Stimulated activated naive CD8-positive, alpha-beta T cell treated with anti-CD3 and anti-CD28 coated beads, Interleukin-15, Interleukin-2, amounts not matched to agents 100 ng/mL and 50 ng/mL, for 24 hours (primary cell): ENCODE results near the gene KRTAP4-11.
"Not testable (repeated sequence)": the region's sequence is repeated elsewhere in the genome, so short reads cannot be mapped to it uniquely, and the experiment has no call there.

Experiments
- H3K27ac Mint-ChIP-seq: one replicate; pipeline ENCODE4 v1.8.0; 2021; ENCODE audit warnings: mild to moderate bottlenecking, mixed read lengths
- H3K27me3 Mint-ChIP-seq: one replicate; pipeline ENCODE4 v1.8.0; 2021; ENCODE audit warnings: mixed read lengths
- H3K36me3 Mint-ChIP-seq: one replicate; pipeline ENCODE4 v1.8.0; 2021; ENCODE audit warnings: low read depth, mixed read lengths
- H3K4me1 Mint-ChIP-seq: one replicate; pipeline ENCODE4 v1.8.0; 2021; ENCODE audit warnings: low read depth, mixed read lengths
- H3K4me3 Mint-ChIP-seq: one replicate; pipeline ENCODE4 v1.8.0; 2021; ENCODE audit warnings: mild to moderate bottlenecking, mixed read lengths
- H3K9me3 Mint-ChIP-seq: one replicate; pipeline ENCODE4 v1.8.0; 2021; ENCODE audit warnings: mixed read lengths

KRTAP4-11 gene

DNA sequence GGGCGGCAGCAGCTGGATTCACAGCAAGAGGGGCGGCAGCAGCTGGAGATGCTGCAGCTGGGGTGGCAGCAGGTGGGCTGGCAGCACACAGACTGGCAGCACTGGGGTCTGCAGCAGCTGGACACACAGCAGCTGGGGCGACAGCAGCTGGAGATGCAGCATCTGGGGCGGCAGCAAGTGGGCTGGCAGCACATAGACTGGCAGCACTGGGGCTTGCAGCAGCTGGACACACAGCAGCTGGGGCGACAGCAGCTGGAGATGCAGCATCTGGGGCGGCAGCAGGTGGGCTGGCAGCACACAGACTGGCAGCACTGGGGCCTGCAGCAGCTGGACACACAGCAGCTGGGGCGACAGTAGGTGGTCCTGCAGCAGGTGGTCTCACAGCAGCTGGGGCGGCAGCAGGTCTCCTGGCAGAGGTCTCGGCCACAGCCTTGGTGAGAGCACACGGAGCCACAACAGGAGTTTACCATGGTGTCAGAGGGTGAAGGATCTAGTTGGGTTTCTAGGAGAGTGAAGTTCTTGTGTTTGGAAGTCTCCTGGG, at the start of gene KRTAP4-11:
Gene KRTAP4-11 (minus strand): TSS at position 528 of the 541 bp plus-strand sequence. CDS start 58 bp downstream, at position 470.
- H3K36me3 Mint-ChIP-seq, H3K9me3 Mint-ChIP-seq, H3K27ac Mint-ChIP-seq, H3K27me3 Mint-ChIP-seq, H3K4me3 Mint-ChIP-seq: not testable (repeated sequence)
- peaks cover 32% of the 10 kb centered on the region for H3K4me1 Mint-ChIP-seq

DNA sequence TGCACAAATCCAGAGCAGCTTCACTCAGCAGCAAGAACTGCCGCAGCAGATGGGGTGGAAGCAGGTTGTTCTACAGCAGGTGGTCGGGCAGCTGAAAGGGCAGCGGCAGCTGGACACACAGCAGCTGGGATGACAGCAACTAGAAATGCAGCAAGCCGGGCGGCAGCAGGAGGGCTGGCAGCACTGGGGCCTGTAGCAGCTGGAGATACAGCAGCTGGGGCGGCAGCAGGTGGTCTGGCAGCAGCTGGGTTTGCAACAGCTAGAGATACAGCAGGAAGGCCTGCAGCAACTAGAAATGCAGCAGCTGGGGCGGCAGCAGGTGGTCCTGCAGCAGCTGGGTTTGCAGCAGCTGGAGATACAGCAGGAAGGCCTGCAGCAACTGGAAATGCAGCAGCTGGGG, 49.4 kb upstream of the KRTAP4-11 start:
- Mint-ChIP-seq H3K36me3 (no peaks in the 10 kb centered on the region), H3K27ac (no peak overlapping the region), H3K4me1 (no peaks in the 10 kb centered on the region), H3K4me3 (no peak overlapping the region), H3K27me3 (no peaks in the 10 kb centered on the region), H3K9me3 (no peaks in the 10 kb centered on the region)

DNA sequence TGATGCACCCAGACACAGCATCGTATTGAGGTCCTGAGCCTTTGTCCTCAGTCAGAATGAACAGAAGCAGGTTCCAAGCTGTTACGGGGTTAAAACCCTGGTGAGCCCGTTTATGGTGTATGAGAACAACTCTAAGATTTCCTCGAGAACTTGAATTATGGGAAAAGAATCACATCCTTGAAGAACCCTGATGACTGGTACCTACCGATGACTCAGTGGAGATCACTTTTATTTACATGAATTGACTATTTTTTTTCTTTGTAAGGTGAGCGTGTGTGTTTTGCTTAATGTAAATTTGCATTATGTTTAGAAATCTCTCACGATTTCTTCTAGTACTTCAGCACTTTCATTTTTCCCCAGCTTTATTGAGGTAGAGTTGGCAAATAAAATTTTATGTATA, 45.7 kb upstream of the KRTAP4-11 start:
- H3K27me3 Mint-ChIP-seq = no peaks in the 10 kb centered on the region
- H3K36me3 Mint-ChIP-seq = no peaks in the 10 kb centered on the region
- no peak overlapping the region for H3K27ac Mint-ChIP-seq
- no peaks in the 10 kb centered on the region for H3K9me3 Mint-ChIP-seq
- no peak overlapping the region for H3K4me3 Mint-ChIP-seq
- no peaks in the 10 kb centered on the region for H3K4me1 Mint-ChIP-seq

DNA sequence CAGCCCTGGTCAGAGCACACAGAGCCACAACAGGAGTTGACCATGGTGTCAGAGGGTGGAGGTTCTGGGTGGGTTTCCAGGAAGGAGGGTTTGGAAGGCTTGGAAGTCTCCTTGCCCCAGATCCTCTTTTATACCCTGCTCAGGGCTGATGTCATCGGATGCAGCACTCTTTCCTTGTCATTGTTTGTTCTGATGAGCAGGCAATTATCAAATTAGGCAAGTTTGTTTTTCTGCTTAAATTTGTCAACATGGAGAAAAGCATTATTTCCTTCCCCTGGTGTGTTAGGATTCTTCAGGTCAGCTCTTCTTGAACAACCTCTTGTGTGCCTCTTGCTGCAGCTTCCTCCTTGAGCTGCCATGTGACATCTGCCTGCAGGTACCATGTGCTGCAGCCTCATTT, 42.5 kb upstream of the KRTAP4-11 start, which contains the start of gene KRTAP4-4:
Gene KRTAP4-4 (minus strand): TSS at position 101 of the 400 bp plus-strand sequence. CDS start 57 bp downstream, at position 44.
- Mint-ChIP-seq H3K4me3 (no peak within 1 kb of the TSS), H3K27me3 (no peaks in the 10 kb centered on the region), H3K9me3 (no peaks in the 10 kb centered on the region), H3K36me3 (no peaks in the 10 kb centered on the region), H3K4me1 (no peaks in the 10 kb centered on the region), H3K27ac (no peak within 1 kb of the TSS)

DNA sequence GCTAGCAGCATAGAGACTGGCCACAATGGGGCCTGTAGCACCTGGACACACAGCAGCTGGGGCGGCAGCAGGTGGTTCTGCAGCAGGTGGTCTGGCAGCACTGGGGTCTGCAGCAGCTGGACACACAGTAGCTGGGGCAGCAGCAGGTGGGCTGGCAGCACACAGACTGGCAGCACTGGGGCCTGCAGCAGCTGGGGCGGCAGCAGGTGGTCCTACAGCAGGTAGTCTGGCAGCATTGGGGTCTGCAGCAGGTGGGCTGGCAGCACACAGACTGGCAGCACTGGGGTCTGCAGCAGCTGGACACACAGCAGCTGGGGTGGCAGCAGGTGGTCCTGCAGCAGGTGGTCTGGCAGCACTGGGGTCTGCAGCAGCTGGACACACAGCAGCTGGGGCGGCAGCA, 42.0 kb upstream of the KRTAP4-11 start:
- not testable (repeated sequence) for H3K9me3 Mint-ChIP-seq, H3K27me3 Mint-ChIP-seq, H3K36me3 Mint-ChIP-seq, H3K4me1 Mint-ChIP-seq, H3K4me3 Mint-ChIP-seq, H3K27ac Mint-ChIP-seq

DNA sequence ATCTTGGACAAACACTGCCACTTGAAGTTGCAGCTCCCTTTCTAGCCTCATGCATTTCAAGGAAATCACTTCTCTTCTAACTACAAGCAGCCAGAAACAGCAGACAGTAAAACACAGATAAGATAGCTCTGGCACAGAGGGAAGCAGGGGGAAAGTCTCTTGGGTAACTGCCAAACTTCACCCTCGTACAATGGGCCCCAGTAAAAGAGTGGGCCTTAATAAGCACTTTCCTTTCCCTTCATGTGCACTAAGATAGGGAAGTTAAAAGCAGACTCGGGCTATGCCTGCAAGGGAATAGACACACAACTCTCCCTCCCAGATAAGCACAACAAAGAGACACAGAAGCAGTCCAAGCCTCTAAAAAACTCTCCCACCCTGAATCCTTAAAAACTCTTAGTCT, 35.7 kb upstream of the KRTAP4-11 start:
- no peaks in the 10 kb centered on the region for H3K4me1 Mint-ChIP-seq
- H3K36me3 Mint-ChIP-seq = no peaks in the 10 kb centered on the region
- H3K27ac Mint-ChIP-seq = no peak overlapping the region
- H3K9me3 Mint-ChIP-seq = no peaks in the 10 kb centered on the region
- no peak overlapping the region for H3K4me3 Mint-ChIP-seq
- peaks cover 3% of the 10 kb centered on the region for H3K27me3 Mint-ChIP-seq

DNA sequence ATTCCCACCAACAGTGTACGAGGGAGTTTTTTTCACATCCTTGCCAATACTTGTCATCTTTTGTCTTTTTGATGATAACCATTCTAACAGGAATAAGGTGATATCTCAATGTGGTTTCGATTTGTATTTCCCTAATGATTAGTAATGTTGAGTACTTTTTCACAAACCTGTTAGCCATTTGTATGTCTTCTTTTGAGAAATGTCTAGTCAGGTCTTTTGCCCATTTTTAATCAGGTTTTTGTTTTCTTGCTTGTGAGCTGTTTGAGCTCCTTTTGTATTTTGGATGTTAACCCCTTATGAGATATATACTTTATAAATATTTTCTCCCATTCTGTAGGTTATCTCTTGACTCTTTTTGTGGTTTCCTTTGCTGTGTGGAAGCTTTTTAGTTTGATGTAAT, 33.4 kb upstream of the KRTAP4-11 start:
- H3K4me1 Mint-ChIP-seq = no peaks in the 10 kb centered on the region

DNA sequence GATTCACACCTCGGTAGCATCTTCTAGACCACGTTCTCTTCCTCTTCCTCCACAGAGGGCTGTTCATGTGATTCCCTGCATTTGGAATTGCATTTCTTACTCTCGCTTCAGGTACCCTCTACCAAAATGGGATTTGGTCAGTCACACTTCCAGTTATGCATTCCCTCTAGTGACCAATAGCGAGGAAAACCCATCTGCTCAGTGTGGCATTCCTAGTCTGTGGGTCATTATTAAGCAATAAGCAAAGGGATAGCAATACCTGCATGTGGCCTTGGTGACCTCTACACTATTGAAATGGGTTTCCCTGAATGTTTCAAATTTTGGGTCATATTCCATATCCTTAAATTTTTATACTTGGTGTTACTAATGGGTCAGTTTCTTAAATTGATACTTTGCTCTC, 31.9 kb upstream of the KRTAP4-11 start:
- Mint-ChIP-seq H3K36me3 (no peaks in the 10 kb centered on the region), H3K27ac (no peak overlapping the region), H3K4me1 (no peaks in the 10 kb centered on the region), H3K9me3 (no peaks in the 10 kb centered on the region), H3K27me3 (peaks cover 3% of the 10 kb centered on the region), H3K4me3 (no peak overlapping the region)

More for the DNA sequence above, 33.4 kb upstream of the KRTAP4-11 start:
- Mint-ChIP-seq H3K27me3 (peaks cover 3% of the 10 kb centered on the region), H3K9me3 (no peaks in the 10 kb centered on the region), H3K4me3 (no peak overlapping the region), H3K36me3 (no peaks in the 10 kb centered on the region), H3K27ac (no peak overlapping the region)

DNA sequence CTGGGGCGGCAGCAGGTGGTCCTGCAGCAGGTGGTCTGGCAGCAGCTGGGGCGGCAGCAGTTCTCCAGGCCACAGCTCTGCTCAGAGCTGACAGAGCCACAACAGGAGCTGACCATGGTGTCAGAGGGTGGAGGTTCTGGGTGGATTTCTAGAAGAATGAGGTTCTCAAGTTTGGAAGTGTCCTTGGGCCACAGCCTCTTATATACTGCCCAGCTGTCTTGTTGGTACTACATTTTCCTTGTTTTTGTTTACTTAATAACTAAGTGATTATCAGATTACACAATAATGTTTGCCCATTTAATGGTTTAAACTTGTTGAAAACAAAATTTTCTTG, 31.4 kb upstream of the KRTAP4-11 start, which contains the start of gene KRTAP4-5:
Gene KRTAP4-5 (minus strand): TSS at position 174 of the 334 bp plus-strand sequence. CDS start 58 bp downstream, at position 116.
- no peaks in the 10 kb centered on the region for H3K4me1 Mint-ChIP-seq
- no peaks in the 10 kb centered on the region for H3K36me3 Mint-ChIP-seq
- no peak within 1 kb of the TSS for H3K27ac Mint-ChIP-seq
- H3K4me3 Mint-ChIP-seq = no peak within 1 kb of the TSS
- peaks cover 3% of the 10 kb centered on the region for H3K27me3 Mint-ChIP-seq
- no peaks in the 10 kb centered on the region for H3K9me3 Mint-ChIP-seq

DNA sequence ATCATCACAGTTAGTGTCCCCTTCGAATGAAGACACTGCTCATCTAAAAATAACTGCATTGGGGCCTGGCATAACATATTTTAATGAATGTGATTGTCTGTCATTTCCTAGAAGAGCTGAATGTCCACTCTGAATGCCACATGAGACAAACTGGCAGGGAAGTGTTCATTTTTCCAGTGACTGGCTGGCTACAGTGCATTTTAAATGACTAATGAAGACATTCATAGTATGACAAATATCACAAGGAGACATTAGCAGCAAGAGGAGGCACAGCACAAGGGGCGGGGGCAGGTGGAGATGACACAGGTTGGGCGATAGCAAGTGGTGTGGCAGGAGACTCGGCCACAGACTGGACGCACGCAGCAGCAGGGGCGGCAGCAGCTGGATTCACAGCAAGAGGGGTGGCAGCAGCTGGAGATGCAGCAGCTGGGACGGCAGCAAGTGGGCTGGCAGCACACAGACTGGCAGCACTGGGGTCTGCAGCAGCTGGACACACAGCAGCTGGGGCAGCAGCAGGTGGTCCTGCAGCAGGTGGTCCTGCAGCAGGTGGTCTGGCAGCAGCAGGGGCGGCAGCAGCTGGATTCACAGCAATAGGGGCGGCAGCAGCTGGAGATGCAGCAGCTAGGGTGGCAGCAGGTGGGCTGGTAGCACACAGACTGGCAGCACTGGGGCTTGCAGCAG, 30.9 kb upstream of the KRTAP4-11 start:
- H3K36me3 Mint-ChIP-seq, H3K27ac Mint-ChIP-seq, H3K9me3 Mint-ChIP-seq, H3K4me3 Mint-ChIP-seq, H3K4me1 Mint-ChIP-seq, H3K27me3 Mint-ChIP-seq: not testable (repeated sequence)

DNA sequence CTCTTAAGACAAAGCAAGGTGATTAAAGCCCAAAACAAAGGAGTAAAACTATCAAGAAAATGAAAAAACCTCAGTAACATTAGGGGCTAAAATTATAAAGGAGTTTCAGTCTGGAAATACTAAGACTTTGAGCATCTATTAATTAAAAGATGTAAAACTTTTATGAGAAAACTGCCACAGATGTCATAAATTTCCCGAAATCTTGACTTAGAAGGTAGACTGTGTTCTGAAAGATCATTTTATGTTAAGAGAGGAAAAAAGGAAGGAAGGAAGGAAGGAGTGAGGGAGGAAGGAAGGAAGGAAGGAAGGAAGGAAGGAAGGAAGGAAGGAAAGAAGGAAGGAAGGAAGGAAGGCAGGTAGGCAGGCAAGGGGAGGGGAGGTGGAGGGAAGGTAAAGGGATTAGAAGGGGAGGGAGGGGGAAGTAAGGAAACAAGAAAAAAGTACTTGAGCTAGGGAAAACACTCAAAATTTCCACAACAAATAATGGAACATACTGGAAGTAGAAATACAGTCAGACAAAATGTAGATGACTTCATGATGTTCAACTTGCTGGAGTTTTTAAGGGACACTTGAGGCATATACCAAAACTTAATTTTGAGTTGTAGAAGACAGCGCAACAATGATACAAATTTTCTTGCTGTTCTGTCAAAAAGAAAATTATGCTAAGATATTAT, 29.5 kb upstream of the KRTAP4-11 start:
- Mint-ChIP-seq H3K4me1 (no peaks in the 10 kb centered on the region), H3K27ac (no peak overlapping the region), H3K4me3 (no peak overlapping the region)

DNA sequence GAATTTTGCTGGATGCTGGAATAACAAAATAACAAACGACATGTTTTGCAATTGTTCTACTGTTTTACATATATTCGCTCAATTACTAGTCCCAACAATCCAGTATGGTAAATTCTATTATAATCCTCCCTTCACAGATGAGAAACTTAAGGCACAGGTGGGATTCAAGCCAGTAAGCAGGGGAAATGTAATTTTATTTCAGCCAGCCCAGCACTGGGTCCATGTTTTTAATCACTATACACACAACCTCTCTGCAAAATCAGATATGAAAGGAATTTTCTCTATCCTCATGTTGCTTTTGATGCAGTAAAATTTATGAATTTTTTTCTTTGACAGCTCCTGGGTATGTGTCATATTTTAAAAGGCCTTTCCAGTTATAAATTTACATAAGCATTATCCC, 27.1 kb upstream of the KRTAP4-11 start:
- peaks cover 5% of the 10 kb centered on the region for H3K36me3 Mint-ChIP-seq
- H3K27ac Mint-ChIP-seq = no peak overlapping the region
- H3K4me3 Mint-ChIP-seq = no peak overlapping the region
- H3K4me1 Mint-ChIP-seq = no peaks in the 10 kb centered on the region
- peaks cover 25% of the 10 kb centered on the region for H3K9me3 Mint-ChIP-seq
- no peaks in the 10 kb centered on the region for H3K27me3 Mint-ChIP-seq

More for the DNA sequence above, 29.5 kb upstream of the KRTAP4-11 start:
- Mint-ChIP-seq H3K9me3 (peaks cover 12% of the 10 kb centered on the region), H3K27me3 (no peaks in the 10 kb centered on the region), H3K36me3 (peaks cover 5% of the 10 kb centered on the region)

DNA sequence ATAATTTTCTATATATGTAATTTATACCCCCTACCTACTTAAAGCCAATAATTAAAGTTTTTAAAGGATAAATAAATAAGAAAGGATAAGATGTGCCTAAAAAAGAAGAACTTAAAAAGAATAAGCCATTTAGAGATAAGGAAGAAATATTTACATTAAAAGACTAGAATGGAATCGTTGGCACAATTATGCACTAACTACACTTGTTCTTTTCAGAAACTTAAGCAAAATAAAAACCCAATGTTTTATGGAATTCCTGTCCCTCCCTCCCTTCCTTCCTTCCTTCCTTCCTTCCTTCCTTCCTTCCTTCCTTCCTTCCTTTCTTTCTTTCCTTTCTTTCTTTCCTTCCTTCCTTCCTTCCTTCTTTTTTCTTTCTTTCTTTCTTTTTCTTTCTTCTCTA, 26.7 kb upstream of the KRTAP4-11 start:
- peaks cover 5% of the 10 kb centered on the region for H3K36me3 Mint-ChIP-seq
- no peaks in the 10 kb centered on the region for H3K4me1 Mint-ChIP-seq
- peaks cover 25% of the 10 kb centered on the region for H3K9me3 Mint-ChIP-seq
- no peak overlapping the region for H3K4me3 Mint-ChIP-seq
- no peak overlapping the region for H3K27ac Mint-ChIP-seq
- H3K27me3 Mint-ChIP-seq = no peaks in the 10 kb centered on the region

DNA sequence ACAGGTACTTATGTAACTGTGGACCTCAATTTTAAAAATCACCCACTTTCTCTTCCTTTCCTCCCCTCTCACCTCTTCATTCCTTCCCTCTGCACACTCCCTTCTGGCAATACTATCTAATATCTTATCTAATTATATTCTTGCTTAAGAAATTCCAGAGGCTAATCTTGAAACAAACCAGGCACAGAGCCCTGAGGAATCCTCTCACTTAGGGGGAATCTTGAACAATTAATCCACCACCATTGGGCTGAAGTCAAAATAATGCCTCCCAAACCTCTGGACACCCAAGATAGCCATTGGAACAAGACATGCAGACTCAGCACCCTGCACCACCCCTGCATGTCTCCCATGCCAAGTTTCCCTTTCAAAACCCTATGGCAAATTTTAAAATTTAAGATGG, 23.2 kb upstream of the KRTAP4-11 start:
- Mint-ChIP-seq H3K36me3 (peaks cover 9% of the 10 kb centered on the region), H3K4me3 (no peak overlapping the region), H3K9me3 (peaks cover 38% of the 10 kb centered on the region), H3K27me3 (no peaks in the 10 kb centered on the region), H3K4me1 (no peaks in the 10 kb centered on the region), H3K27ac (no peak overlapping the region)

DNA sequence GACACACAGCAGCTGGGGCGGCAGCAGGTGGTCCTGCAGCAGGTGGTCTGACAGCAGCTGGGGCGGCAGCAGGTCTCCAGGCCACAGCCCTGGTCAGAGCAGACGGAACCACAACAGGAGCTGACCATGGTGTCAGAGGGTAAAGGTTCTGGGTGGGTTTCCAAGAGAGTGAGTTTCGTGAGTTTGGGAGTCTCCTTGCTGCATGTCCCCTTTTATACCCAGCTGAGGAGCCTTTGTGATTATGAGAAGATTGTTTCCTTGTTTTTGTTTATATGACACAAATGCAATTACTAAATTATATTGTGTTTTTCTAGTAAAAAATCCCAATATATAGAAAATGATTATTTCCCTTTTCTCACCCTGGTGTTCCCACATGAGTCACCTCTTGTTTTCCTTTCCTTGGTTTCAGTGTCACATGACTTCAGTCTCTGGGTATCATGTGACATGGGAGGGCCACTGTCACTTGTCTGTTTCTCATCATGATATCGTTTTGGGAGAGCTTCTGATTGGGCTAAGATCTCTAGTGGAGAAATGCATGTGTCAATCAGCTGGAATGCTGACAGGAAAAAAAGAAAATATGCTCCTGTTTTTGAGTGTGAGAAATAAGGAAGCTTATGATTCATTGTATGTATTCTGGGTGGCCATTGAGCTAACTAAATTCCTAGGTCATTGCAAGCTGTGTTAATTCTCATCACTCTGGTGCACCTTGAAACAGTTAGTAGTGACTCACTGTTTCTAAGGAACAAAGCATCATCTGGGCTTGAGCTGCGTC, 22.4 kb upstream of the KRTAP4-11 start, which contains the start of gene KRTAP4-6:
Gene KRTAP4-6 (minus strand): TSS at position 185 of the 772 bp plus-strand sequence. CDS start 57 bp downstream, at position 128.
- no peaks in the 10 kb centered on the region for H3K4me1 Mint-ChIP-seq
- H3K27me3 Mint-ChIP-seq = no peaks in the 10 kb centered on the region
- H3K9me3 Mint-ChIP-seq = peaks cover 38% of the 10 kb centered on the region
- H3K4me3 Mint-ChIP-seq = no peak within 1 kb of the TSS
- peaks cover 9% of the 10 kb centered on the region for H3K36me3 Mint-ChIP-seq
- no peak within 1 kb of the TSS for H3K27ac Mint-ChIP-seq
